H54 (cell line): ENCODE measurements around the gene HEXB.
A peak's percentile ranks its signal among the peaks of the same experiment; 100 is the strongest.

Source experiments
- DNase-seq: peaks from one replicate; pipeline ENCODE4 v3.0.0; 2011; ENCODE audit warnings: low spot score, mixed read lengths; ENCODE audit not compliant: insufficient read length
- FAIRE-seq: peaks from 3 replicates; lab custom pipeline; 2011; peaks lifted over from hg19 to GRCh38; lab: Jason Lieb, UNC
- POLR2A ChIP-seq: IDR thresholded peaks from 2 replicates; pipeline ENCODE4 v1.6.1; 2011; ENCODE audit warnings: low read depth, mild to moderate bottlenecking, low read length

The HEXB gene

GRCh38 chr5:74684900-74685851, at the start of gene HEXB:
Gene HEXB (plus strand): TSS chr5:74685233. CDS start chr5:74685261, 28 bp downstream.
- peak; percentile 86 for DNase-seq
- TF ChIP-seq POLR2A, result peak; percentile 98
- FAIRE-seq, result no peak

- TF ChIP-seq POLR2A, result no peak
- DNase-seq, result no peak
- no peak for FAIRE-seq
Observed at GRCh38 chr5:74636149-74636548, 48.9 kb upstream of the HEXB start.

GRCh38 chr5:74636552-74636951, 48.5 kb upstream of the HEXB start:
- TF ChIP-seq POLR2A, result no peak
- FAIRE-seq, result no peak
- no peak for DNase-seq

GRCh38 chr5:74638544-74638969, 46.5 kb upstream of the HEXB start:
- TF ChIP-seq POLR2A, result no peak
- FAIRE-seq (no peak), DNase-seq (no peak)

DNA sequence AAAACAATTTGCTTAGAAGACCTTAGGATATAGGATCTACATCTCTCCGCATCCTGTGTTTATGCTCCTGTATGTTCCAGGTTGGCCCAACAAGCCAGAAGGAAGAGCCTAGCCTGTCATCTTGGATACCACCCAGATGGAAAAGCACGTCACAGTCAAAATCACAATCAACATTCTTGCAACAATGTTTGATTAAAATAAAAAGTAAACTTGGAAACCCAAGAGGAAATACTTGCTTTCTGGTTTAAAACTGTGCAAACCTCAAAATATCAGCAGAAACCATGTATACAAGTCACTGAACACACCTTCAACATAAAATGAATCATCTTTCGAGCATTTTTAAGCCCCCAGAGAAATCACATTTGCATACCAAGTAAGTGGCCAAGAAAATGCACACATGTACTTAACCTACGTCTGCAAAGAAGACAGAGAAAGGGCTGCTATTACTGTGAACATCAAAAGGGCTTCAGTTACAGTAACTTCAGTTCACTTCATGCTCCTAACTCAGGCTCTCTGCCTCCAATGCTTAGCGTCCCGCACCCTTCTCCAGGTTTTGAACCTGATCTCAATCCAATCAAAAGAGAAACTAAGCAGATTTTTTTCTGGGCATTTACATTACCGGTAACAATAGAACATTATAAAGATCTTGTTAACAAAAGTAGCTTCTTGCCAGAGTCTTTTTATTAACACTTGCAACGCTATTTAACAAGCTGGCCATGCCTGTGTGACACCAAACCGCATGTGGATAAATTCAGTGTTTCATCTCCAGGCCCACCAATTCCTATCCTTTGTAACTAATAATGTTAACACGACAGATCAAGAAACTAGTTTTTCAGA, 45.8 kb upstream of the HEXB start:
- TF ChIP-seq POLR2A, result no peak
- FAIRE-seq, result no peak
- DNase-seq, result no peak

DNA sequence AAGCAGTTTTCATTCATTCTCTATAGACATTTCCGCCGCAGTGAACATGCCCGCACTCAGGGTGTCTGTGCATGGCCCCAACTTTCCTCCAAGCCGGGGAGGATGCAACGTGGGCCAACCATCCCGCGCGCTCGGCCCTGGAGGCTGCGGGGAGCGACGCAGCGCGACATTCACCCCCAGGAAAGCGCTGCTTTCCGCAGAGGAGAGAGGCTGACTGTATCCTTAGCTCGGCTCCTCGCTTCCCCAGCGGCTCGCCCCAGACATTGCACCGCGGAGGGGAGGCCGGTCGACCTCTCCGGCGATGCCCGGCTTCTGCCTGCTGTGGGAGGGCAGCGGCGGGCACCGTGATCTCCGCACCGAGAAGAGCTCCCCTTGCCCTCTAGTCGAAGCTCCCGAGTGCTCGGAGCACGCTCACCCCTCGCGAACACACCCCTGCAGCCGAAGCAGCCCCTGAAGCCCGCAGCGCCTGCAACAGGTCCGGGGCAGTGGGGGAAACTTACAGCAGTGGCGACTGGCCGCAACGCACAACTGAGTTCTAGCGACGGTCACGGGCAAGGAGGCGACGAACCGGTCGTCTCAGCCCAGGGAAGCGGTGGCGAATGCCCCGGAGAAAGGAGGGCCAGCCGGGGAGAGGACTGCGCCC, 45.1 kb upstream of the HEXB start:
- no peak for FAIRE-seq
- no peak for DNase-seq
- no peak for TF ChIP-seq POLR2A

DNA sequence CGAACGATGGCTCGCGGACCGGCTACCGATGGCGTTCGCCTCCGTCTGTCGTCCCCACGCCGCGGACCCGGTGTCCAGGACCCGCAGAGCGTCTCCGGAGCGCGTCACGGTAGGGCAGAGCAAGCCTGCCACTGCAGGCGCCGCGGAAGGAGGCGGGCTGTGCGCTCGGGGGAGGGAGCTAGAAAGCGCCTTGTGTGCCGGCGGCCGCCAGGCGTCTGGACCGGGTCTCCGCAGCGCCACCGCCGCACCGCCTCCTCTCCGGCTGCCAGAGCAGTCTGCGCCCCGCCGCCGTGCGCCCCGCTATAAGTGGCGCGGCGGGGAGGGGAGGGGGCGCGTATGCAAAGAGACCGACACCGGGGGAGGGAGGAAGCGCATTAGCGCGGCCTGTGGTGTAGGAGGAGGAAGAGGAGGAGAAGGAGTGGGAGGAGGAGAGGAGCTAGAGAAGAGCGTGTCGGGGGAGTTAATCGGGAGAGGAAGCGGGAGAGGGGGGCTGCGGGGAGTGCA, 44.5 kb upstream of the HEXB start, which contains the start of gene ENC1:
ENC1 (minus strand) TSS at position 279 of the 504 bp plus-strand sequence. CDS start 4,243 bp downstream, outside the sequence.
- DNase-seq, result peak; percentile 35
- FAIRE-seq, result no peak
- peak; percentile 100 for TF ChIP-seq POLR2A

GRCh38 chr5:74640954-74641734, 43.9 kb upstream of the HEXB start:
- DNase-seq (peak; percentile 61), FAIRE-seq (no peak)

DNA sequence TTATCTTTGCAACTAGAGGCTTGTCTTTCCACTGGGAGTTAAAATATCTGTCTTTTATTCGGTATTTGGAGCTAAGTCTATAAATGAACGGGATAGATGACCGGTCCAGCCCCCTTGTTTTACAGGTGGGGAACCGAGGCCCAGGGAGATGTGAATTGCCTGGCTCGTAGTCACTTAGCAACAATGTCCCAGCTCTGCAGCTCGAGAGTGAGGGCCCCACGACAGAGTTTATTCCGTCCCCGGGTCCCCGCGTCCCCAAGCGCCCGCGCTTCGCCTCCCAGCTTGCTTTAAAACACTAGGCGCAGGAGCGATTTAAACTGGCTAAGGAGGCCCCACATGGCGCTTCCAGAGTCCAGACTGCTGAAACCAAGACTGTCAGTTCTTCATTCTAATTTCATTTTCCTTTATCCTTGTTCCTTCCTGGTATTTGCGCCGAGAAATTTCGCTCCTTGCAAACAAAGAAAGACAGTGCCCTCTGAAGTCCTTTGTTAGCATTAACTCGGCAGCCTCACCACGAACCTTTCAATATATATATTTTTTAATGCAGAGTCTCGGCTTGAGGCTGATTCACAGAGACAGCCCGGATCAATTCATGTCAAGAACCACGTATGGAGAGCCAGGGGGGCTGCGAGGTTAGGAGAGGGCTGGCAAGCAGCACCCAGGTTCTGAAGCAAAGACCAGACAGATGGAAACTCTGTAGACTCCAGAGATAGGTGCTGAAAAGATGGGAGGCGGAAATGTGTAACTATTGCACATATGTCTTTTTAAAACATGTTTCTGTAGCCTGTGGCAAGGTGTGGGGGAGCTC, 43.1 kb upstream of the HEXB start:
- no peak for TF ChIP-seq POLR2A
- FAIRE-seq (no peak), DNase-seq (no peak)

More at GRCh38 chr5:74640954-74641734, 43.9 kb upstream of the HEXB start:
- peak; percentile 38; the same call in 1 of the 2 replicates for TF ChIP-seq POLR2A

GRCh38 chr5:74642543-74642863, 42.5 kb upstream of the HEXB start:
- DNase-seq (no peak), FAIRE-seq (no peak)
- TF ChIP-seq POLR2A, result no peak

GRCh38 chr5:74643111-74643562, 41.9 kb upstream of the HEXB start:
- DNase-seq (peak; percentile 50), FAIRE-seq (peak; percentile 84)
- TF ChIP-seq POLR2A, result no peak

DNA sequence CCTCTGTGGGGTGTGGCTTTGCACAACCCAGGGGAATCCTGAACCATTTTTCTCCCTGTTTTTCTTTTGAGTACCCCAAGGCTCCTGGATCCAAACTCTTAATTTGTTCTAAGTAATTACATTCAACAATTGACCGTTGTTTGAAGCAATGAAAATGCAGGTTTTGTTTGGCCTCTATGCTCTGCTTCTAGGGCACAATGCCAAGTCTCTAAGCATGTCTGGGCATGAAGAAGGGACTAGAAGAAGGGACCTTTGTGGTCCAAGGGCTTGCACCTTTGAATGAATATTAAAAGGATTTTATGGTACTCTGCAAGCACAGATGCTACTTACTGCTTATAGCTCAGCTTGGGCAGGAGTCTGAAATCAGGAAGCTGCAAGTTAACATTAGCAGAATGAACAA, 37.9 kb upstream of the HEXB start:
- no peak for TF ChIP-seq POLR2A
- DNase-seq, result no peak
- FAIRE-seq, result no peak
